Sigmoid colon (tissue), 7 donors: ENCODE results near the gene EPHA8. TPM values are rescaled to one million over a fixed set of nuclear protein-coding genes. Genes with fewer than 3 reads are reported as not detected.

Experiments used
- DNase-seq: peaks from one replicate; pipeline ENCODE4 v3.0.0-alpha.2; 2019
- H3K27ac ChIP-seq, 4 donors: fragments of 200-600 bp; sonication (generic); one replicate each; pipeline ENCODE4 v1.5.1; 2016 to 2019; ENCODE audit warnings: mild to moderate bottlenecking in 1 of 4
- H3K27me3 ChIP-seq, 3 donors: fragments of 200-600 bp; sonication (generic); one replicate each; pipeline ENCODE4 v1.5.1; 2019; ENCODE audit warnings: mild to moderate bottlenecking in 1 of 3
- H3K36me3 ChIP-seq, 4 donors: fragments of 200-600 bp; sonication (generic); one replicate each; pipeline ENCODE4 v1.5.1; 2016 to 2019
- H3K4me1 ChIP-seq, 4 donors: fragments of 200-600 bp; sonication (generic); one replicate each; pipeline ENCODE4 v1.5.1; 2017 to 2019
- H3K4me3 ChIP-seq, 4 donors: fragments of 200-600 bp; sonication (generic); one replicate each; pipeline ENCODE4 v1.5.1; 2017 to 2019; ENCODE audit warnings: mild to moderate bottlenecking in 2 of 4, moderate library complexity in 1 of 4
- H3K9me3 ChIP-seq, 4 donors: fragments of 200-600 bp in 3 of 4; sonication (generic) in 3 of 4; one replicate each; pipeline versions ENCODE4 v1.5.1 to v1.6.1; 2013 to 2019
- CTCF ChIP-seq, 4 experiments: fragments of 450-650 bp in 3 of 4; fragments of 200-600 bp in 1 of 4; IDR thresholded peaks; one replicate each; pipeline ENCODE4 v1.5.1; 2016 to 2019; ENCODE audit warnings: antibody characterized with exemption in 4 of 4, mild to moderate bottlenecking in 3 of 4, moderate library complexity in 2 of 4
- EP300 ChIP-seq, 4 donors: sonication (generic); formaldehyde crosslinking; IDR thresholded peaks; one replicate each; pipeline ENCODE4 v1.6.1; 2017; ENCODE audit warnings: antibody characterized with exemption in 4 of 4
- POLR2A ChIP-seq, 2 donors: fragments of 450-650 bp; IDR thresholded peaks; one replicate each; pipeline ENCODE4 v1.6.1; 2016; ENCODE audit warnings: antibody characterized with exemption in 2 of 2, mild to moderate bottlenecking in 2 of 2, moderate library complexity in 2 of 2
- POLR2AphosphoS5 ChIP-seq, 4 donors: sonication (generic); formaldehyde crosslinking; IDR thresholded peaks; one replicate each; pipeline ENCODE4 v1.6.1; 2017; ENCODE audit warnings: antibody characterized with exemption in 4 of 4
- WGBS, 2 donors: extraction: QIAGEN DNeasy Blood & Tissue Kit; methylation state at CpG; one replicate each; pipeline ENCODE4 v1.1.7; 2013; 5-methylcytosine and 5-hydroxymethylcytosine counted together
- intact Hi-C: fragments of 100-400 bp; cut with DNase I; formaldehyde crosslinking; loops from one replicate; pipeline ENCODE4 v1.15.1; 2023
- polyA plus RNA-seq, 3 donors: library from polyadenylated mRNA; stranded (reverse); fragments of 200-250 nt; gene quantifications; one replicate each; pipeline ENCODE4 v1.2.3, GENCODE V29; 2013
- total RNA-seq, 4 donors: library from RNA; depleted of rRNA; stranded (reverse); fragments of >200 nt; gene quantifications; one replicate each; pipeline ENCODE4 v1.1.0, GENCODE V29; 2016
- donor health status: healthy with polysubstance abuse.
- donor health status: Bipolar disorder and iron deficiency.
- donor health status: healthy.

Gene EPHA8
- total and polyA plus RNA-seq, 7 donors = not detected

GRCh38 chr1:22609291-22609690 is 46.0 kb downstream of the EPHA8 start:
- WGBS, 2 donors = 25 to 39% methylated on average over 6 of the region's 6 CpGs
- DNase-seq = no peak
- H3K36me3 ChIP-seq = no peaks in the 10 kb centered on the region
- peaks cover 8 to 80% (median 29%) of the 10 kb centered on the region in 3 donors for H3K27me3 ChIP-seq
- peaks cover 0 to 2% (median 0%) of the 10 kb centered on the region in 4 donors for H3K9me3 ChIP-seq
- no peaks in the 10 kb centered on the region for H3K4me1 ChIP-seq
- intact Hi-C loops = no loop called here
- no peak overlapping the region for H3K4me3 ChIP-seq
- H3K27ac ChIP-seq = no peak overlapping the region
- no peak for TF ChIP-seq EP300 (IDR thresholded peaks at IDR 0.05)
- TF ChIP-seq POLR2AphosphoS5 (IDR thresholded peaks at IDR 0.05) = no peak
- no peak for TF ChIP-seq CTCF (IDR thresholded peaks at IDR 0.05)
- no peak for TF ChIP-seq POLR2A (IDR thresholded peaks at IDR 0.05)

GRCh38 chr1:22611530-22611947 is 48.2 kb downstream of the EPHA8 start:
- Histone ChIP-seq H3K36me3 (no peaks in the 10 kb centered on the region), H3K27me3 (peaks cover 8 to 92% (median 40%) of the 10 kb centered on the region in 3 donors), H3K9me3 (no peaks in the 10 kb centered on the region), H3K27ac (no peak overlapping the region), H3K4me3 (no peak overlapping the region), H3K4me1 (no peaks in the 10 kb centered on the region)
- TF ChIP-seq POLR2AphosphoS5 (IDR thresholded peaks at IDR 0.05) (no peak), EP300 (IDR thresholded peaks at IDR 0.05) (no peak), CTCF (IDR thresholded peaks at IDR 0.05) (no peak), POLR2A (IDR thresholded peaks at IDR 0.05) (no peak)
- intact Hi-C loops = no loop called here
- 22% methylated on average over 7 of the region's 7 CpGs for WGBS, 2 donors
- no peak for DNase-seq

GRCh38 chr1:22612671-22613571 is 49.6 kb downstream of the EPHA8 start:
- Histone ChIP-seq H3K27ac (no peak overlapping the region), H3K4me3 (no peak overlapping the region), H3K9me3 (no peaks in the 10 kb centered on the region), H3K27me3 (peaks cover 8 to 95% (median 50%) of the 10 kb centered on the region in 3 donors), H3K36me3 (no peaks in the 10 kb centered on the region), H3K4me1 (no peaks in the 10 kb centered on the region)
- DNase-seq = no peak
- no peak for TF ChIP-seq CTCF (IDR thresholded peaks at IDR 0.05)
- no peak for TF ChIP-seq EP300 (IDR thresholded peaks at IDR 0.05)
- no peak for TF ChIP-seq POLR2A (IDR thresholded peaks at IDR 0.05)
- intact Hi-C loops = no loop called here
- 36 to 51% methylated on average over 12 of the region's 12 CpGs for WGBS, 2 donors

- H3K4me1 ChIP-seq = no peaks in the 10 kb centered on the region
- peaks cover 8 to 95% (median 44%) of the 10 kb centered on the region in 3 donors for H3K27me3 ChIP-seq
- no peaks in the 10 kb centered on the region for H3K9me3 ChIP-seq
- intact Hi-C loops = no loop called here
- WGBS, 2 donors = 57 to 77% methylated on average over 5 of the region's 5 CpGs
- H3K4me3 ChIP-seq = no peak overlapping the region
- H3K36me3 ChIP-seq = no peaks in the 10 kb centered on the region
- H3K27ac ChIP-seq = no peak overlapping the region
- DNase-seq = no peak
- TF ChIP-seq POLR2A (IDR thresholded peaks at IDR 0.05) (no peak), EP300 (IDR thresholded peaks at IDR 0.05) (no peak), POLR2AphosphoS5 (IDR thresholded peaks at IDR 0.05) (no peak), CTCF (IDR thresholded peaks at IDR 0.05) (no peak)
These were observed 50.3 kb downstream of the EPHA8 start for GRCh38 chr1:22613572-22613918.
